ENCODE measurements around the gene EXTL2.
"Not testable (repeated sequence)": the region's sequence is repeated elsewhere in the genome, so short reads cannot be mapped to it uniquely, and the experiment has no call there.

EXTL2 gene

GRCh38 chr1:100852976-100853375, 41.7 kb downstream of the EXTL2 start:
- DNase-seq = no peak

- no peak for DNase-seq
Measured at GRCh38 chr1:100851726-100852125, 42.9 kb downstream of the EXTL2 start.

- peak; percentile 85 for DNase-seq
Measured at GRCh38 chr1:100847361-100848082, 47.1 kb downstream of the EXTL2 start.

GRCh38 chr1:100843160-100843559, 51.5 kb downstream of the EXTL2 start:
- DNase-seq = not testable (repeated sequence)

- no peak for DNase-seq
Measured at GRCh38 chr1:100835866-100836842, 58.5 kb downstream of the EXTL2 start.

GRCh38 chr1:100834777-100835660, 59.6 kb downstream of the EXTL2 start:
- no peak for DNase-seq

GRCh38 chr1:100832694-100833428, 61.8 kb downstream of the EXTL2 start:
- no peak for DNase-seq

- DNase-seq = not testable (repeated sequence)
Measured at GRCh38 chr1:100825666-100826065, 69.0 kb downstream of the EXTL2 start.
